Ureter (tissue), 1 donor: ENCODE measurements around the gene ACOT4. TPM values are rescaled to one million over a fixed set of nuclear protein-coding genes. Genes with fewer than 3 reads are reported as not detected.
"Not testable (repeated sequence)": the region's sequence is repeated elsewhere in the genome, so short reads cannot be mapped to it uniquely, and the experiment has no call there.

Experiments
- DNase-seq: peaks from one replicate; pipeline ENCODE4 v3.0.0-alpha.2; 2020; ENCODE audit warnings: low spot score
- total RNA-seq: library from RNA; stranded (reverse); gene quantifications from one replicate; pipeline ENCODE4 v1.2.4, GENCODE V29; 2023
- donor health status: DM: yes; HTN: yes; CAD: no.

Gene ACOT4
- total RNA-seq, 1 donor from 2014 or later, result 4.7 TPM

GRCh38 chr14:73577214-73577613 is 14.5 kb upstream of the ACOT4 start:
- not testable (repeated sequence) for DNase-seq

- not testable (repeated sequence) for DNase-seq
These were observed 9.3 kb upstream of the ACOT4 start for GRCh38 chr14:73582102-73582979.

GRCh38 chr14:73588695-73589094 is 3.0 kb upstream of the ACOT4 start:
- DNase-seq, result no peak

GRCh38 chr14:73589116-73589515 is 2.6 kb upstream of the ACOT4 start:
- DNase-seq, result no peak

GRCh38 chr14:73590673-73591004 is 1.0 kb upstream of the ACOT4 start:
- DNase-seq, result not testable (repeated sequence)

- DNase-seq, result no peak
These were observed 2.8 kb downstream of the ACOT4 start for GRCh38 chr14:73594491-73594890.

GRCh38 chr14:73599499-73599898 is 7.8 kb downstream of the ACOT4 start:
- no peak for DNase-seq

GRCh38 chr14:73602994-73603393 is 11.3 kb downstream of the ACOT4 start:
- no peak for DNase-seq

GRCh38 chr14:73606271-73606670 is 14.6 kb downstream of the ACOT4 start:
- no peak for DNase-seq

- no peak for DNase-seq
These were observed 15.6 kb downstream of the ACOT4 start for GRCh38 chr14:73607241-73607640.

GRCh38 chr14:73610687-73611086 is 19.0 kb downstream of the ACOT4 start:
- DNase-seq, result no peak

GRCh38 chr14:73612339-73613045 is 20.8 kb downstream of the ACOT4 start, which contains the start of gene ACOT6:
TSS of gene ACOT6 (plus strand) at chr14:73612517. CDS start at chr14:73612572, 55 bp downstream.
- peak; percentile 82 for DNase-seq

GRCh38 chr14:73613046-73613383 is 21.3 kb downstream of the ACOT4 start:
- no peak for DNase-seq

- no peak for DNase-seq
These were observed 21.8 kb downstream of the ACOT4 start for GRCh38 chr14:73613419-73613963.

- no peak for DNase-seq
These were observed 25.2 kb downstream of the ACOT4 start for GRCh38 chr14:73616831-73617230.

- DNase-seq, result no peak
These were observed 27.9 kb downstream of the ACOT4 start for GRCh38 chr14:73619524-73619923.

- no peak for DNase-seq
These were observed 28.6 kb downstream of the ACOT4 start for GRCh38 chr14:73620268-73620667.

GRCh38 chr14:73623504-73624054 is 31.9 kb downstream of the ACOT4 start:
- DNase-seq, result no peak

GRCh38 chr14:73625706-73626105 is 34.0 kb downstream of the ACOT4 start:
- DNase-seq, result no peak

GRCh38 chr14:73627151-73627558 is 35.5 kb downstream of the ACOT4 start:
- no peak for DNase-seq

GRCh38 chr14:73630009-73630780 is 38.5 kb downstream of the ACOT4 start:
- no peak for DNase-seq
